Prostate gland (tissue), 2 donors: ENCODE data around the gene ARHGAP26. TPM values are rescaled to one million over a fixed set of nuclear protein-coding genes. Genes with fewer than 3 reads are reported as not detected.

Experiments used
- DNase-seq: peaks from one replicate; pipeline ENCODE4 v3.0.0-alpha.2; 2019; ENCODE audit warnings: low spot score
- H3K27ac ChIP-seq, 2 donors: fragments of 200-600 bp; sonication (generic); 2 replicates each; pipeline ENCODE4 v1.5.1; 2017 to 2019
- H3K27me3 ChIP-seq: fragments of 200-600 bp; sonication (generic); replicated peaks from 2 replicates; pipeline ENCODE4 v1.5.1; 2019; ENCODE audit not compliant: insufficient read depth
- H3K36me3 ChIP-seq, 2 donors: fragments of 200-600 bp; sonication (generic); 1 replicate in 1 of 2; 2 replicates in 1 of 2; pipeline versions ENCODE4 v1.5.1 to v1.8.1; 2017 to 2019
- H3K4me1 ChIP-seq: fragments of 200-600 bp; sonication (generic); replicated peaks from 2 replicates; pipeline ENCODE4 v1.5.1; 2019
- H3K4me3 ChIP-seq, 2 donors: fragments of 200-600 bp; sonication (generic); 2 replicates each; pipeline ENCODE4 v1.5.1; 2017 to 2019
- H3K9me3 ChIP-seq: fragments of 200-600 bp; sonication (generic); 2 replicates; pipeline ENCODE4 v1.5.1; 2017
- POLR2A ChIP-seq: fragments of 450-650 bp; IDR thresholded peaks from one replicate; pipeline ENCODE4 v1.6.1; 2016; ENCODE audit warnings: antibody characterized with exemption, mild to moderate bottlenecking
- POLR2AphosphoS5 ChIP-seq: sonication (generic); formaldehyde crosslinking; IDR thresholded peaks from one replicate; pipeline ENCODE4 v1.6.1; 2017; ENCODE audit warnings: antibody characterized with exemption
- WGBS: methylation state at CpG from one replicate; pipeline ENCODE4 v1.1.5; 2018; 5-methylcytosine and 5-hydroxymethylcytosine counted together
- intact Hi-C: fragments of 100-400 bp; cut with DNase I; formaldehyde crosslinking; loops from one replicate; pipeline ENCODE4 v1.14.2; 2022
- total RNA-seq, 2 donors: library from RNA; depleted of rRNA; stranded (reverse); fragments of >200 nt; gene quantifications; one replicate each; pipeline ENCODE4 v1.1.0, GENCODE V29; 2016
- TF ChIP-seq, protein P1 (sequence below), 4 experiments: fragments of 200-600 bp in 2 of 4; fragments of 450-650 bp in 2 of 4; sonication (generic) in 2 of 4; IDR thresholded peaks; 1 replicate in 3 of 4; 2 replicates in 1 of 4; pipeline ENCODE4 v1.5.1; 2016 to 2019; ENCODE audit warnings: antibody characterized with exemption in 4 of 4, mild to moderate bottlenecking in 2 of 4, moderate library complexity in 2 of 4

The ARHGAP26 gene, protein sequence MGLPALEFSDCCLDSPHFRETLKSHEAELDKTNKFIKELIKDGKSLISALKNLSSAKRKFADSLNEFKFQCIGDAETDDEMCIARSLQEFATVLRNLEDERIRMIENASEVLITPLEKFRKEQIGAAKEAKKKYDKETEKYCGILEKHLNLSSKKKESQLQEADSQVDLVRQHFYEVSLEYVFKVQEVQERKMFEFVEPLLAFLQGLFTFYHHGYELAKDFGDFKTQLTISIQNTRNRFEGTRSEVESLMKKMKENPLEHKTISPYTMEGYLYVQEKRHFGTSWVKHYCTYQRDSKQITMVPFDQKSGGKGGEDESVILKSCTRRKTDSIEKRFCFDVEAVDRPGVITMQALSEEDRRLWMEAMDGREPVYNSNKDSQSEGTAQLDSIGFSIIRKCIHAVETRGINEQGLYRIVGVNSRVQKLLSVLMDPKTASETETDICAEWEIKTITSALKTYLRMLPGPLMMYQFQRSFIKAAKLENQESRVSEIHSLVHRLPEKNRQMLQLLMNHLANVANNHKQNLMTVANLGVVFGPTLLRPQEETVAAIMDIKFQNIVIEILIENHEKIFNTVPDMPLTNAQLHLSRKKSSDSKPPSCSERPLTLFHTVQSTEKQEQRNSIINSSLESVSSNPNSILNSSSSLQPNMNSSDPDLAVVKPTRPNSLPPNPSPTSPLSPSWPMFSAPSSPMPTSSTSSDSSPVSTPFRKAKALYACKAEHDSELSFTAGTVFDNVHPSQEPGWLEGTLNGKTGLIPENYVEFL
- total RNA-seq = 10 to 100 TPM; 11.7 to 39.8 TPM

DNA sequence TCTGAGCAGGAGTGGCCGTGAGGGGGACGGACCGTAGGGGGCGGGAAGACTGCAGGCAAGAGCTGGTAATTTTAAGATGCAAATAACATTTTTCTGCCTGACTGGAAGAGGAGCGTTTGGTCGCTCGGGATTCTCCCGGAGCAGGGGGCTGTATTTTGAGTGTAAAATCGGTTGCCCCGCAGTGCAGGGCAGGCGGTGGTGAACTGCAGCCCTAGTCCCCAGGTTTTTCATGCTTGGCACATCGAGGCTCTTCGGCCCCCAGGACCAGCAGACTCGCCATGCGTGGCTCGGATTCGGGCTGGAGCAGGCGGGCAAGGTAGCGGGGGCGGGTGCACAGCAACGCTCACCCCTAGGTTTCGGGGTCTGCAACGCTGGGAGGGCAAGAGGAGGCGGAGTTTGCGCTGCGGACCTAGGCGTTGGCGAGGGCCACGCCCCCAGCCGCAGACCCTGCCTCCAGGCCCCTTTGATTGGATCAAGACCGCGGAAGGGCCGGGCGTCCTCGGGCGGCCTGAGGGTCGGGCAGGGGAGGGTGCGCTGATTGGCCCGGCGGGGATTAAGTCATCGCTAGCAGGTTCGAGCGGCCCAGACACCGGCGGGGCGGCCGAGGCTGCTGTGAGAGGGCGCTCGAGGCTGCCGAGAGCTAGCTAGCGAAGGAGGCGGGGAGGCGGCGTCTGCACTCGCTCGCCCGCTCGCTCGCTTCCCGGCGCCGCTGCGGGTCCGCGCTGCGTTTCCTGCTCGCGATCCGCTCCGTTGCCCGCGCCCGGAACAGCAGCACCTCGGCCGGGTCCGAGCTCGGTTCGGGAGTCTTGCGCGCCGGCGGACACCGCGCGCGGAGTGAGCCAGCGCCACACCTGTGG lies at the start of gene ARHGAP26:
ARHGAP26 (plus strand) TSS at position 585 of the 857 bp plus-strand sequence. CDS start 385 bp downstream, outside the sequence.
- Histone ChIP-seq H3K4me1 (no peaks in the 10 kb centered on the region), H3K36me3 (no peaks in the 10 kb centered on the region), H3K27ac (peak within 1 kb of the TSS; percentile 84 to 85), H3K9me3 (no peaks in the 10 kb centered on the region), H3K4me3 (peak within 1 kb of the TSS; percentile 74 to 77), H3K27me3 (no peaks in the 10 kb centered on the region)
- 1% methylated on average over 39 of the region's 87 CpGs for WGBS
- TF ChIP-seq POLR2AphosphoS5 (peak; percentile 99), POLR2A (peak; percentile 100)
- TF ChIP-seq, protein P1, sequence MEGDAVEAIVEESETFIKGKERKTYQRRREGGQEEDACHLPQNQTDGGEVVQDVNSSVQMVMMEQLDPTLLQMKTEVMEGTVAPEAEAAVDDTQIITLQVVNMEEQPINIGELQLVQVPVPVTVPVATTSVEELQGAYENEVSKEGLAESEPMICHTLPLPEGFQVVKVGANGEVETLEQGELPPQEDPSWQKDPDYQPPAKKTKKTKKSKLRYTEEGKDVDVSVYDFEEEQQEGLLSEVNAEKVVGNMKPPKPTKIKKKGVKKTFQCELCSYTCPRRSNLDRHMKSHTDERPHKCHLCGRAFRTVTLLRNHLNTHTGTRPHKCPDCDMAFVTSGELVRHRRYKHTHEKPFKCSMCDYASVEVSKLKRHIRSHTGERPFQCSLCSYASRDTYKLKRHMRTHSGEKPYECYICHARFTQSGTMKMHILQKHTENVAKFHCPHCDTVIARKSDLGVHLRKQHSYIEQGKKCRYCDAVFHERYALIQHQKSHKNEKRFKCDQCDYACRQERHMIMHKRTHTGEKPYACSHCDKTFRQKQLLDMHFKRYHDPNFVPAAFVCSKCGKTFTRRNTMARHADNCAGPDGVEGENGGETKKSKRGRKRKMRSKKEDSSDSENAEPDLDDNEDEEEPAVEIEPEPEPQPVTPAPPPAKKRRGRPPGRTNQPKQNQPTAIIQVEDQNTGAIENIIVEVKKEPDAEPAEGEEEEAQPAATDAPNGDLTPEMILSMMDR (IDR thresholded peaks at IDR 0.05) = peak in 1 of 4 experiments; percentile 28
- DNase-seq = peak; percentile 99
- intact Hi-C loops = loop anchor here (5.0 to 10.0 kb wide), 3 partner anchors 53 to 97 kb away; no protein-coding TSS in a partner anchor

DNA sequence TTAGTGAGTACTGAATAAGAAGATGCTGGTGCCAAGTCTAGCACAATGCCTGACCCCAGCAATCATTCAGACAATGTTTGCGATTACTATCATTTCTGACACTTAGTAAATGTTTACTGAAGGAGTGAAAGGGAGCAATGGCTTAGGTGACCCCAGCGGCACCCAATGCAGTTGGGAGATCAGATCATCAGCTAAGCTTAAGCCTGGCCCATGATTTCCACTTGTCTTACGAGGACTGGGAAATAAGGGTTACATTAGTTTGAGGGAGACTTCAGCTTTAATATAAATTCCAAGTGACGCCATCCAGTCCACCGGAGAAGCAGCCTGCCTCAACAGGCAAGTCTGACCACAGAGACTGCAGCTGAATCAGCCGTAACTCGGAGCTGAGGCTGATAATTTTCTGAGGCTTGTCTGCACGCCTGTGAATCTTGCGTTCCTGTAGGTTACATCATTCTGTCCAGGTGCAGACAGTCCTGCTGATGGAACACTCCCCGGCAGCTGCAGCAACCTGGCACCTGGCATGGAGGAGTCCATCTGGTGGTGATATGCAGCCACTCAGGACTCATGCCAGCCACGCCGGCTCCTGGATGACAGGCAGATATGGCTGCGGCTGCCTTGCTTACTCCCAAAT lies 49.4 kb upstream of the ARHGAP26 start:
- DNase-seq = peak; percentile 76
- Histone ChIP-seq H3K9me3 (no peaks in the 10 kb centered on the region), H3K27ac (peak overlapping the region in 1 of 2 donors; percentile 2), H3K4me1 (no peaks in the 10 kb centered on the region), H3K27me3 (no peaks in the 10 kb centered on the region), H3K36me3 (no peaks in the 10 kb centered on the region), H3K4me3 (no peak overlapping the region)
- intact Hi-C loops = no loop called here
- 48% methylated on average over 13 of the region's 13 CpGs for WGBS
- TF ChIP-seq POLR2A (no peak), POLR2AphosphoS5 (peak; percentile 58)
- TF ChIP-seq, protein P1 (IDR thresholded peaks at IDR 0.05) = peak in 1 of 4 experiments; percentile 17

DNA sequence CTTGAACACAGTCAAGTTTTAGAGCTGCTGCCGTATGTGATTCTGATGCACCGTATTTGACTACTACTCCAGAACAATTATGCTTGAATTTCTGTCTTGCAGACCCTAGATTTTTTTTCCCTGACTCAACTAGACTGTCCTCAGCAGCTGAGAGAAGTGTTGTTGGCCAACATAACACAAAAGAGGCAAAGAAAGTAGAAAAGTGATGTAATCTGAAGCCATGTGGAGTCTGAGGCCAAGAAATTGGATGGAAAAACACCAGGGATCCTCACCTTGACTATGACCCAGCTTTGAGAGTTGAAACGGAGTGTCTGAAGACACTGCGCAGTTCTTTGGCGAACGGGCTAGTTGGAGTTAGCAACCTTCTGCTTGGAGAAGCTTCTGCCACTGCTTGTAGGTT lies 48.0 kb upstream of the ARHGAP26 start:
- Histone ChIP-seq H3K27me3 (no peaks in the 10 kb centered on the region), H3K27ac (no peak overlapping the region), H3K4me3 (no peak overlapping the region), H3K9me3 (no peaks in the 10 kb centered on the region), H3K36me3 (no peaks in the 10 kb centered on the region), H3K4me1 (no peaks in the 10 kb centered on the region)
- intact Hi-C loops = no loop called here
- no peak for TF ChIP-seq POLR2AphosphoS5
- TF ChIP-seq POLR2A = no peak
- TF ChIP-seq, protein P1 (IDR thresholded peaks at IDR 0.05) = no peak
- 91% methylated on average over 6 of the region's 6 CpGs for WGBS
- DNase-seq = no peak

DNA sequence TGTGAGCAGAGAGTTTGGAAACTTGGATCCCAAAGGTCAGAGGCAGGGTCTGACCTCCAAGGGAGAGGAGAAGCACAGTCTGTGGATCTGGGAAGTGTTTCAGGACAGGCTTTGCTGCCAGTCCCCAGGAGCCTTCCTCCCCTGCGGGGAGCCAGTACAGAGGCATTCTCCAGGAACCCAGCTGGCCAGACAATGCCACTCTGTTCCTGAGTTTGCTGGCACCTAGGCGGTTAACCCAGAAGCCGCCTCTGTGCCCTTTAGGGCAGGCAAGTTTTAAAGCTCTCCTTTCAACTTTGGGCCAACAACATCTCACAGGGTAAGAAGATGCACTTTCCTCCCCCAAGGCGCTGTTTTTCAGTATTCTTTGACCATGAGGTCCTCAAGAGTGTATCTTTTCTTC lies 47.3 kb upstream of the ARHGAP26 start:
- TF ChIP-seq POLR2AphosphoS5 (no peak), POLR2A (no peak)
- TF ChIP-seq, protein P1 (IDR thresholded peaks at IDR 0.05) = no peak
- H3K9me3 ChIP-seq = no peaks in the 10 kb centered on the region
- intact Hi-C loops = no loop called here
- no peaks in the 10 kb centered on the region for H3K36me3 ChIP-seq
- no peaks in the 10 kb centered on the region for H3K4me1 ChIP-seq
- H3K4me3 ChIP-seq = no peak overlapping the region
- H3K27ac ChIP-seq = no peak overlapping the region
- H3K27me3 ChIP-seq = no peaks in the 10 kb centered on the region
- 87% methylated on average over 4 of the region's 4 CpGs for WGBS
- DNase-seq = no peak
